Naive thymus-derived CD8-positive, alpha-beta T cell (primary cell): ENCODE data around the gene GRPR. TPM values are rescaled to one million over a fixed set of nuclear protein-coding genes. Genes with fewer than 3 reads are reported as not detected.
"Not testable (repeated sequence)": the region's sequence is repeated elsewhere in the genome, so short reads cannot be mapped to it uniquely, and the experiment has no call there.

ENCODE experiments used
- ATAC-seq, 2 donors: fragments of 150-1000 bp; cut with Tn5 transposase in 1 of 2; sonication (Bioruptor Pico), chemical (Tn5 transposase) in 1 of 2; 1 replicate in 1 of 2; 2 replicates in 1 of 2; pipeline ENCODE4 v1.10.0; 2021; ENCODE audit warnings: mild to moderate bottlenecking in 2 of 2, moderate library complexity in 2 of 2
- POLR2A ChIA-PET: fragments of 350-600 bp; sonication (Branson Sonifier 250); formaldehyde crosslinking; loops from one replicate; lab custom pipeline; 2021; ENCODE audit warnings: antibody characterized with exemption; lab: Charles Lee
- DNase-seq, 10 donors: peaks; one replicate each; pipeline versions ENCODE4 v3.0.0 to v3.0.0-alpha.2; 2020 to 2022
- H3K27ac Mint-ChIP-seq, 10 donors: one replicate each; pipeline ENCODE4 v1.8.0; 2020 to 2022; ENCODE audit warnings: mild to moderate bottlenecking in 10 of 10, mixed read lengths in 10 of 10, moderate library complexity in 4 of 10, inconsistent platforms in 1 of 10
- H3K27me3 Mint-ChIP-seq, 5 donors: one replicate each; pipeline ENCODE4 v1.8.0; 2021 to 2022; ENCODE audit warnings: mixed read lengths in 5 of 5
- H3K36me3 Mint-ChIP-seq, 3 donors: one replicate each; pipeline ENCODE4 v1.8.0; 2020 to 2022; ENCODE audit warnings: mixed read lengths in 3 of 3, mild to moderate bottlenecking in 2 of 3, inconsistent platforms in 1 of 3
- H3K4me1 Mint-ChIP-seq, 4 donors: one replicate each; pipeline ENCODE4 v1.8.0; 2021 to 2022; ENCODE audit warnings: mixed read lengths in 4 of 4
- H3K4me3 Mint-ChIP-seq, 10 donors: one replicate each; pipeline ENCODE4 v1.8.0; 2020 to 2022; ENCODE audit warnings: mild to moderate bottlenecking in 10 of 10, mixed read lengths in 10 of 10, moderate library complexity in 6 of 10, inconsistent platforms in 1 of 10
- H3K9me3 Mint-ChIP-seq, 9 donors: one replicate each; pipeline ENCODE4 v1.8.0; 2020 to 2022; ENCODE audit warnings: mixed read lengths in 9 of 9, mild to moderate bottlenecking in 3 of 9, inconsistent platforms in 1 of 9, moderate library complexity in 1 of 9
- polyA plus RNA-seq, 3 donors: library from polyadenylated mRNA; unstranded; fragments of 300-500 nt; fragmentation: Illumina TruSeq; gene quantifications; one replicate each; pipeline ENCODE4 v1.2.3, GENCODE V29; 2021
- total RNA-seq, 8 experiments: library from RNA in 2 of 8; stranded (reverse) in 2 of 8; gene quantifications; one replicate each; pipeline ENCODE4 v1.2.3 and lab custom pipeline; 2021 to 2026

Gene GRPR
- total and polyA plus RNA-seq, 5 experiments from 2014 or later: 0.25 TPM; not detected in 4

- ATAC-seq (no peak), DNase-seq (no peak)
- H3K27me3 Mint-ChIP-seq: peaks cover 1 to 23% (median 12%) of the 10 kb centered on the region in 5 donors
- H3K36me3 Mint-ChIP-seq: peaks cover 0 to 8% (median 0%) of the 10 kb centered on the region in 3 donors
- H3K9me3 Mint-ChIP-seq: peaks cover 0 to 5% (median 0%) of the 10 kb centered on the region in 9 donors
- H3K27ac Mint-ChIP-seq: no peak overlapping the region
- H3K4me3 Mint-ChIP-seq: no peak overlapping the region
- peaks cover 0 to 5% (median 0%) of the 10 kb centered on the region in 4 donors for H3K4me1 Mint-ChIP-seq
- POLR2A ChIA-PET: no interaction called here
Observed at GRCh38 chrX:16140983-16141382, 17.6 kb downstream of the GRPR start.

- peaks cover 0 to 8% (median 0%) of the 10 kb centered on the region in 3 donors for H3K36me3 Mint-ChIP-seq
- H3K27me3 Mint-ChIP-seq: peaks cover 1 to 23% (median 12%) of the 10 kb centered on the region in 5 donors
- no peak overlapping the region for H3K4me3 Mint-ChIP-seq
- DNase-seq (no peak), ATAC-seq (no peak)
- H3K27ac Mint-ChIP-seq: no peak overlapping the region
- H3K4me1 Mint-ChIP-seq: peaks cover 0 to 5% (median 0%) of the 10 kb centered on the region in 4 donors
- POLR2A ChIA-PET: no interaction called here
- peaks cover 0 to 5% (median 0%) of the 10 kb centered on the region in 9 donors for H3K9me3 Mint-ChIP-seq
Observed at GRCh38 chrX:16141422-16142245, 18.3 kb downstream of the GRPR start.

- POLR2A ChIA-PET: no interaction called here
- Mint-ChIP-seq H3K9me3 (peaks cover 0 to 5% (median 0%) of the 10 kb centered on the region in 9 donors), H3K27ac (no peak overlapping the region), H3K27me3 (peaks cover 1 to 23% (median 12%) of the 10 kb centered on the region in 5 donors), H3K4me1 (peaks cover 0 to 5% (median 0%) of the 10 kb centered on the region in 4 donors), H3K36me3 (peaks cover 0 to 8% (median 0%) of the 10 kb centered on the region in 3 donors), H3K4me3 (no peak overlapping the region)
- ATAC-seq (no peak), DNase-seq (no peak)
Observed at GRCh38 chrX:16142246-16142558, 18.8 kb downstream of the GRPR start.

GRCh38 chrX:16143968-16144367 is 20.6 kb downstream of the GRPR start:
- Mint-ChIP-seq H3K36me3 (peaks cover 0 to 8% (median 0%) of the 10 kb centered on the region in 3 donors), H3K27ac (no peak overlapping the region), H3K9me3 (peaks cover 0 to 5% (median 0%) of the 10 kb centered on the region in 9 donors), H3K27me3 (peaks cover 1 to 23% (median 15%) of the 10 kb centered on the region in 5 donors), H3K4me3 (no peak overlapping the region), H3K4me1 (no peaks in the 10 kb centered on the region)
- ATAC-seq (no peak), DNase-seq (no peak)
- POLR2A ChIA-PET: no interaction called here

GRCh38 chrX:16144420-16144819 is 21.1 kb downstream of the GRPR start:
- Mint-ChIP-seq H3K4me1 (no peaks in the 10 kb centered on the region), H3K9me3 (peaks cover 0 to 5% (median 0%) of the 10 kb centered on the region in 9 donors), H3K4me3 (no peak overlapping the region), H3K27me3 (peaks cover 1 to 23% (median 15%) of the 10 kb centered on the region in 5 donors), H3K27ac (no peak overlapping the region), H3K36me3 (peaks cover 0 to 8% (median 0%) of the 10 kb centered on the region in 3 donors)
- DNase-seq: no peak
- POLR2A ChIA-PET: no interaction called here
- no peak for ATAC-seq

- H3K4me3 Mint-ChIP-seq, H3K36me3 Mint-ChIP-seq, ATAC-seq, POLR2A ChIA-PET, H3K4me1 Mint-ChIP-seq, H3K9me3 Mint-ChIP-seq, DNase-seq, H3K27ac Mint-ChIP-seq: not testable (repeated sequence)
- peaks cover 1 to 23% (median 15%) of the 10 kb centered on the region in 5 donors for H3K27me3 Mint-ChIP-seq
Observed at GRCh38 chrX:16145093-16145492, 21.7 kb downstream of the GRPR start.

GRCh38 chrX:16145656-16146055 is 22.3 kb downstream of the GRPR start:
- H3K36me3 Mint-ChIP-seq: peaks cover 0 to 8% (median 0%) of the 10 kb centered on the region in 3 donors

GRCh38 chrX:16148896-16149295 is 25.5 kb downstream of the GRPR start:
- DNase-seq (no peak), ATAC-seq (no peak)
- Mint-ChIP-seq H3K27ac (no peak overlapping the region), H3K4me1 (no peaks in the 10 kb centered on the region), H3K27me3 (peaks cover 0 to 12% (median 7%) of the 10 kb centered on the region in 5 donors), H3K4me3 (no peak overlapping the region), H3K9me3 (peaks cover 0 to 5% (median 0%) of the 10 kb centered on the region in 9 donors), H3K36me3 (peaks cover 0 to 8% (median 0%) of the 10 kb centered on the region in 3 donors)
- POLR2A ChIA-PET: no interaction called here

More at GRCh38 chrX:16145656-16146055, 22.3 kb downstream of the GRPR start:
- H3K4me3 Mint-ChIP-seq: no peak overlapping the region
- DNase-seq (no peak), ATAC-seq (no peak)
- H3K9me3 Mint-ChIP-seq: peaks cover 0 to 5% (median 0%) of the 10 kb centered on the region in 9 donors
- POLR2A ChIA-PET: no interaction called here
- H3K27ac Mint-ChIP-seq: no peak overlapping the region
- H3K4me1 Mint-ChIP-seq: no peaks in the 10 kb centered on the region
- H3K27me3 Mint-ChIP-seq: peaks cover 1 to 23% (median 15%) of the 10 kb centered on the region in 5 donors

- H3K36me3 Mint-ChIP-seq: no peaks in the 10 kb centered on the region
- no peaks in the 10 kb centered on the region for H3K9me3 Mint-ChIP-seq
- no peak overlapping the region for H3K27ac Mint-ChIP-seq
- H3K27me3 Mint-ChIP-seq: no peaks in the 10 kb centered on the region
- POLR2A ChIA-PET: no interaction called here
- no peak overlapping the region for H3K4me3 Mint-ChIP-seq
- DNase-seq: no peak
- H3K4me1 Mint-ChIP-seq: no peaks in the 10 kb centered on the region
- ATAC-seq: no peak
Observed at GRCh38 chrX:16155581-16156096, 32.3 kb downstream of the GRPR start.

GRCh38 chrX:16156692-16157331 is 33.4 kb downstream of the GRPR start:
- H3K36me3 Mint-ChIP-seq: no peaks in the 10 kb centered on the region
- H3K9me3 Mint-ChIP-seq: no peaks in the 10 kb centered on the region

GRCh38 chrX:16160729-16161128 is 37.4 kb downstream of the GRPR start:
- ATAC-seq (no peak), DNase-seq (no peak)
- H3K4me3 Mint-ChIP-seq: no peak overlapping the region
- no peak overlapping the region for H3K27ac Mint-ChIP-seq
- H3K27me3 Mint-ChIP-seq: peaks cover 0 to 4% (median 0%) of the 10 kb centered on the region in 5 donors
- POLR2A ChIA-PET: no interaction called here
- H3K9me3 Mint-ChIP-seq: no peaks in the 10 kb centered on the region
- no peaks in the 10 kb centered on the region for H3K36me3 Mint-ChIP-seq
- no peaks in the 10 kb centered on the region for H3K4me1 Mint-ChIP-seq

More at GRCh38 chrX:16156692-16157331, 33.4 kb downstream of the GRPR start:
- no peak overlapping the region for H3K4me3 Mint-ChIP-seq
- no peak overlapping the region for H3K27ac Mint-ChIP-seq
- POLR2A ChIA-PET: no interaction called here
- H3K4me1 Mint-ChIP-seq: no peaks in the 10 kb centered on the region
- DNase-seq: no peak
- ATAC-seq: no peak
- no peaks in the 10 kb centered on the region for H3K27me3 Mint-ChIP-seq

GRCh38 chrX:16161173-16161572 is 37.8 kb downstream of the GRPR start:
- H3K27ac Mint-ChIP-seq, H3K36me3 Mint-ChIP-seq, H3K4me1 Mint-ChIP-seq, ATAC-seq, H3K9me3 Mint-ChIP-seq, POLR2A ChIA-PET, H3K4me3 Mint-ChIP-seq, DNase-seq, H3K27me3 Mint-ChIP-seq: not testable (repeated sequence)

GRCh38 chrX:16162391-16162790 is 39.0 kb downstream of the GRPR start:
- H3K4me1 Mint-ChIP-seq: no peaks in the 10 kb centered on the region
- no peaks in the 10 kb centered on the region for H3K9me3 Mint-ChIP-seq
- ATAC-seq (no peak), DNase-seq (no peak)
- POLR2A ChIA-PET: no interaction called here
- H3K36me3 Mint-ChIP-seq: no peaks in the 10 kb centered on the region
- H3K4me3 Mint-ChIP-seq: no peak overlapping the region
- peaks cover 0 to 6% (median 2%) of the 10 kb centered on the region in 5 donors for H3K27me3 Mint-ChIP-seq
- no peak overlapping the region for H3K27ac Mint-ChIP-seq
